Testis (tissue), 2 donors: ENCODE results near the gene FBXL15.

ENCODE experiments used
- CTCF ChIP-seq, 3 experiments: fragments of 450-650 bp in 2 of 3; fragments of 200-600 bp in 1 of 3; sonication (generic) in 1 of 3; IDR thresholded peaks; one replicate each; pipeline ENCODE4 v1.5.1; 2016 to 2019; ENCODE audit warnings: antibody characterized with exemption in 3 of 3, mild to moderate bottlenecking in 2 of 3, moderate library complexity in 1 of 3
- POLR2A ChIP-seq: fragments of 450-650 bp; IDR thresholded peaks from one replicate; pipeline ENCODE4 v1.6.1; 2017; ENCODE audit warnings: antibody characterized with exemption, mild to moderate bottlenecking, moderate library complexity

- TF ChIP-seq CTCF (IDR thresholded peaks at IDR 0.05) (no peak), POLR2A (no peak)
Observed at GRCh38 chr10:102429468-102429867, 8.8 kb downstream of the FBXL15 start.
